ENCODE results near the gene GRIK4. TPM values are rescaled to one million over a fixed set of nuclear protein-coding genes. Genes with fewer than 3 reads are reported as not detected.

Gene GRIK4
- total and polyA plus RNA-seq, 8 donors = 0.76 to 10.1 (median 7.7) TPM

DNA sequence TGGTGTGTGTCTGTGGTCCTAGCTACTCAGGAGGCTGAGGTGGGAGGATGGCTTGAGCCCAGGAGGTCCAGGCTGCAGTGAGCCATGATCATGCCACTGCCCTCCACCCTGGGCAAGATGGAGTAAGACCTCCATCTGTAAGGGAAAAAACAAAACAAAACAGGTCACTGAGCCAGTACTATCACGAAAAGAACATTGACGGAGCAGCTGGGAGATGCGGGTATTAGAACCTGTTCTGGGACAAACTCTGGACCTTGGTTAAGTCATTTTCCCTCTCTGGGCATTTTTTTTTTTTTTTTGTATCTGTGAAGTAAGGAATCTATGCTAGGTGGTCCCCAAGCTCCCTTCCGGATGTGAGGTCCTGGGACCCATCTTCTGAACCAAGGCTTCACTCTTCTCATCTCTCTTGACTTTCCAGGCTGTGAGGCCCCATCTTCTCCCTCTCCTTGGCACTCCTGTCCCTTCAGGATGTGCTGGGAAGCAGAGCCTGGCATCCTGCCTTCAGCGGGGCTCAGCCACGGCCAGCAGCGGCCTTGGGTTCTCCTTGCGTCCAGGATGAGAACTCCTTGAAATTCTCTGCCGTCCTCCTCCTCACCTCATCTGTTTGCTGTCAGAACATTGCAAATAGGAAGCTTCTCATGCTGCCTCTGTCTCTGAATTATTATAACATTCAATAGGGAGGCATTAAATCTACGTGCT, 130.8 kb downstream of the GRIK4 start:
- no peak overlapping the region for H3K27ac ChIP-seq
- TF ChIP-seq CTCF (IDR thresholded peaks at IDR 0.05) = no peak
- intact Hi-C loops (cut with DNase I) = no loop called here
- peaks cover 0 to 12% of the 10 kb centered on the region in 2 donors for H3K27me3 ChIP-seq
- no peak overlapping the region for H3K4me3 ChIP-seq
- ATAC-seq (no peak), DNase-seq (no peak)
- no peaks in the 10 kb centered on the region for H3K36me3 ChIP-seq
- H3K4me1 ChIP-seq = no peaks in the 10 kb centered on the region
- H3K9me3 ChIP-seq = no peaks in the 10 kb centered on the region

GRCh38 chr11:120643284-120643683, 131.7 kb downstream of the GRIK4 start:
- no peak overlapping the region for H3K27ac ChIP-seq
- ATAC-seq = no peak
- no peak for DNase-seq
- TF ChIP-seq CTCF (IDR thresholded peaks at IDR 0.05) = no peak
- H3K9me3 ChIP-seq = no peaks in the 10 kb centered on the region
- peaks cover 0 to 10% of the 10 kb centered on the region in 2 donors for H3K27me3 ChIP-seq
- intact Hi-C loops (cut with DNase I) = no loop called here
- H3K4me1 ChIP-seq = no peaks in the 10 kb centered on the region
- H3K36me3 ChIP-seq = no peaks in the 10 kb centered on the region
- no peak overlapping the region for H3K4me3 ChIP-seq

- H3K9me3 ChIP-seq = no peaks in the 10 kb centered on the region
- H3K27ac ChIP-seq = no peak overlapping the region
- DNase-seq (no peak), ATAC-seq (no peak)
- H3K27me3 ChIP-seq = peaks cover 0 to 10% of the 10 kb centered on the region in 2 donors
- H3K4me3 ChIP-seq = no peak overlapping the region
- intact Hi-C loops (cut with DNase I) = no loop called here
- H3K36me3 ChIP-seq = no peaks in the 10 kb centered on the region
- TF ChIP-seq CTCF (IDR thresholded peaks at IDR 0.05) = no peak
- H3K4me1 ChIP-seq = no peaks in the 10 kb centered on the region
These were observed 134.1 kb downstream of the GRIK4 start for GRCh38 chr11:120645639-120646038.

DNA sequence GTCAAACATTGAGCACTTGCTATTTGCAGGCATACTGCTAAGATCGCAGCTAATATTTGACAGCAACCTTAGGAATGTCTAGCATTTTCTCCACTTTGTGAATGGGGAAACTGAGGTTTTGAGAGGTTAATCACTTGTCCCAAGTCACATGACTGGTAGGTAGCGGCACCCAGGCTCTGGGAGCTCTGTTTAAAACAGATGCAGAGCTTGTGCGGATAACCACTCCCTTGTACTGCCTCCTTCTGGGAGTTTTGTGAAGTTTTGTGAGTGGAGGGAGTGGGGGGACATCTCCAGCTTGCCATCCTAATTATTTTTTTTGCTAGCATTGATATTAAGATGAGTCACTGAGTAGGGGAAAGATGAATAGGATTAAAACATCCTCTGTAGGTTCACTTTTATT, 134.7 kb downstream of the GRIK4 start:
- no peak for TF ChIP-seq CTCF (IDR thresholded peaks at IDR 0.05)
- peaks cover 0 to 10% of the 10 kb centered on the region in 2 donors for H3K27me3 ChIP-seq
- no peaks in the 10 kb centered on the region for H3K36me3 ChIP-seq
- intact Hi-C loops (cut with DNase I) = no loop called here
- no peak overlapping the region for H3K4me3 ChIP-seq
- DNase-seq (no peak), ATAC-seq (no peak)
- no peak overlapping the region for H3K27ac ChIP-seq
- no peaks in the 10 kb centered on the region for H3K9me3 ChIP-seq
- no peaks in the 10 kb centered on the region for H3K4me1 ChIP-seq

- peaks cover 0 to 10% of the 10 kb centered on the region in 2 donors for H3K27me3 ChIP-seq
- intact Hi-C loops (cut with DNase I) = no loop called here
- no peak for DNase-seq
- no peaks in the 10 kb centered on the region for H3K9me3 ChIP-seq
- no peak overlapping the region for H3K27ac ChIP-seq
- H3K36me3 ChIP-seq = no peaks in the 10 kb centered on the region
- no peak for TF ChIP-seq CTCF (IDR thresholded peaks at IDR 0.05)
- no peak overlapping the region for H3K4me3 ChIP-seq
- no peak for ATAC-seq
- no peaks in the 10 kb centered on the region for H3K4me1 ChIP-seq
These were observed 136.1 kb downstream of the GRIK4 start for GRCh38 chr11:120647681-120648080.
